Measurements from ENCODE around the gene HUS1B.
"Not testable (repeated sequence)": the region's sequence is repeated elsewhere in the genome, so short reads cannot be mapped to it uniquely, and the experiment has no call there.

The HUS1B gene

GRCh38 chr6:656460-657252 is at the start of gene HUS1B:
Gene HUS1B (minus strand): TSS chr6:657100. CDS start chr6:656944, 156 bp downstream.
- DNase-seq = no peak

DNA sequence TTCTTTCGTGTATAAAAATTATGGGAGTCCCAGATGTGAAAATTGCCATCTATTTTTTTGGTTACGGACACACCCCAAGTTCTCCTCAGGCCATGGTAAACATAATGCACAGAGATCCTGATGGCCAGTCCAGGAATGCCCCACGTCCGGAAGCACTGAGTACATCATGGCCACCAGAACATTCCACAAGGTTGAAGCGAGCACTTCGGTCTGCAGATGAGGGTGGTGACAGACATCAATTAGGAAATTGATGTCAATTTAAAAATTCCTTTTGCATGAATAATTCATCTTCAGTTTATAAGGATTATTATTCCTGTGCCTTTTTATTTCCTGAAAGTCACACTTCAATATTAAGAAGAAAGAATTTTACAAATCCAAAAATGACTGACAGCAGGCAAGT is 49.2 kb upstream of the HUS1B start:
- no peak for DNase-seq

- DNase-seq = no peak
Measured at GRCh38 chr6:705047-705446, 48.1 kb upstream of the HUS1B start.

DNA sequence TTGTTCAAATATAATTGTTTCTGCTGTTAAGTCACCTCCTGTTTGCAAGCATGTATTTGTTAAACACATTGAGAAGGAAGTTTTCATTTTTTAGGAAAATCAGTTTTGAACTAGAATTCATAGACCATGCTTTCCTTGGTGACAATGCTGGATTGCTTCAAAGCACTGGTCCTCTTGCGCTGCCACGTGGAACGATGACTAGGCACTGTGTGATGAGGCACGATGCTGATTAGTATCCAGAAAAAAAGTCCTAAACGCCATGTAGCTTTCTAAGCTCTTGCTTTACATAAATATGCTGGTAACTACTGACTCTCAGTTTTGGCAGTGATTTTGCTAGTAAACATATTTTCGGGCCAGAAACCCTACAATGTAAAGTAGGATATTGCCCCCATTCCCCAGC is 47.1 kb upstream of the HUS1B start:
- no peak for DNase-seq

DNA sequence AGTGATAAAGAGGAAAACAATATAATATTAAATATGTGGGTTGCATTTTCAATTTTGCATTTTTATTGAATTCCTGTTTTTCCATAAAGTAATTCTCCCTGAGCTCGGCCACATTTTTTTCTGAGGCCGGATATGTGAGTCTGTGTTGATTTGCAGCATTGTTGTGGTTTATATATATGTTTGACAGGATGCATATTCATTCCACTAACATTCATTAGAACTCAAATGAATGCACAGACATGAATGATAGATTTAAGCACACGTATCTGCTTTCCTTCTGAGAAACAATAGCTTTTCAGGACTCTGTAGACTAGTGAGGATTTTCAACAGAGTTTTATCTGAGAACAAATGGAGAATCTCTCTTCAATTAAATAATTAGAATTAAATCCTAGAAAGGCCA is 46.7 kb upstream of the HUS1B start:
- no peak for DNase-seq

DNA sequence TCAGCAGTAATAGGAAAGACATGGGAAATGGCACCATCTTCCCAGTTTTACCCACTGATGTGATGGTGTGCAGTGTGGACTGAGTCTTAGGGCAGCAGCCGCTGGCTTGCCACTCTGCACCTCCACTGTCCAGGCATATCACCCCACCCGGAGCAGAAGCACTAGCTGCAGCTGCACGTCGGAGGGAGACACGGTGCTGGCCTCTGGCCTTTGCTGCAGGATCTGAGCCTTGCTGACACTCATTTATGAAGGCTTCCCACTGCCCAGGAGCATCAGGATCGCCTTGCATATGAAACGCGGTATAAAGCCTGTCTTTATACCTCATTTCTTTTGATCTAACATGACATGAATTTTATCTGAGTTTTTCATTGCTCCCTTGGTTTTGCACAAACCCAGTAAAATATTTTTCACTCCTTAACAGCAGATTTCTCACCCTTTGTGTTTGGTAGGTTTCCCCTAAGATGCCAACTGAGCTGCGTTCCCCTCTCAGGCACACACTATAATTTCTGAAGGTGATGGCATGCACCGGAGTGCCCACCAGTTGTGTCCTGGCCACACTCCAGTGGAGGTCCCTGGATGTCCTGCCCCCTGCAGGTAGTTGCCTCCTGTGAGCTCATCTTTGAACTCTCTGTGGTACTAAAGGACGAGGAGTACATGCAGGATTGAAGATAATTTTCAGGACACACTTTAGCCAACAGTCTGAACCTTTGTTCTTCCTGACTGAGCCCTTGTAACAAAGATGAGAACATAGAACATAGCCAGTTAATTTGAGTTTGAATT is 45.0 kb upstream of the HUS1B start:
- DNase-seq = no peak

DNA sequence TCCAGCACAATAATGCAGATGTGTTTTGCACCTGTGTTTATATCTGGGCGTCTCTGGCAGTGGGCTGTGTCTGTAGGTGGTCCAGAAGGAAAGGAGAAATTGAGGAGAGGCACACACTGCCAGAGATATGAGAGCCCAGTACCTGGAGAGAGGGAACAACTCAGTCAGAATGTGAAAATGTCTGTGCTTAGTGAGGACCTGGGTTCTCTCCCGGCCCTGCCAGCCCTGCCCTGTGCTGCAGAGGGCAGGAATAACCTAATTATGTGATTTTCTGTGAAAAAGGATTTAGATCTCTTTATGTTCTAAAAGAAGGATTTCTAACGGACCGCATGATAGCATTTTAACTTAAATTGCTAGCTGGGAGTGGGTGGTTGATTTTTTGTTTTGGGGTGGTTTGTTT is 44.3 kb upstream of the HUS1B start:
- no peak for DNase-seq

DNA sequence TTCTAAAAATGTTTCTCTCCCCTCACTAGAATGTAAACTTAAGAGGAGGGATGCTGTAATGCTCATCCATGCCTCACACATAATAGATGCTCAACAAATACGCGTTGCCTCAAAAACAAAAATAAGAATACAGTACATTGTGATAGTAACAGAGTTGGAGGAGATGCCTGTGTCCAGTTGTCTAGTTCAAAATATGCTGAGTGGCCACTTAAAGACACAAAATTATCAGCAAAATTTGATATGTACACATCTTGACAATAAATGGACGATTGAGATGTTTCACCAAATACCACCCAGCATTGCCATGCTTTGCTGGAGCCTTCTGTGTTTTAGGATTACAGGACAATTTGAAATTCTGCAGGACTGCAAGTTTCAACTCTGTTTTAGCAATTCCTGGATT is 43.6 kb upstream of the HUS1B start:
- no peak for DNase-seq

GRCh38 chr6:699319-699718 is 42.4 kb upstream of the HUS1B start:
- DNase-seq = no peak

- not testable (repeated sequence) for DNase-seq
Measured at GRCh38 chr6:694431-695126, 37.7 kb upstream of the HUS1B start.

DNA sequence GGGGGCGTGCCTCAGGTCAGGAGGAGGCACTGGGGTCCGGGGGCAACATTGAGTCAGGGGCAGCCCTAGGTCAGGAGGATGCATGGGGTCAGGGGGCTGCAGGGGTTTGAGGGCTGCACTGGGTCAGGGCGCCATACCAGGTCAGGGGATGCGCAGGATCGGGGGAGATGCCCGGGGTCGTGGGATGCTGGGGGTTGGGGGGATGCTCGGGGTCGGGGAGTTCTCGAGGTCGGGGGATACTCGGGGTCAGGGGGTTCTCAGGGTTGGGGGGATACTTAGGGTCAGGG is 36.8 kb upstream of the HUS1B start:
- DNase-seq = no peak

DNA sequence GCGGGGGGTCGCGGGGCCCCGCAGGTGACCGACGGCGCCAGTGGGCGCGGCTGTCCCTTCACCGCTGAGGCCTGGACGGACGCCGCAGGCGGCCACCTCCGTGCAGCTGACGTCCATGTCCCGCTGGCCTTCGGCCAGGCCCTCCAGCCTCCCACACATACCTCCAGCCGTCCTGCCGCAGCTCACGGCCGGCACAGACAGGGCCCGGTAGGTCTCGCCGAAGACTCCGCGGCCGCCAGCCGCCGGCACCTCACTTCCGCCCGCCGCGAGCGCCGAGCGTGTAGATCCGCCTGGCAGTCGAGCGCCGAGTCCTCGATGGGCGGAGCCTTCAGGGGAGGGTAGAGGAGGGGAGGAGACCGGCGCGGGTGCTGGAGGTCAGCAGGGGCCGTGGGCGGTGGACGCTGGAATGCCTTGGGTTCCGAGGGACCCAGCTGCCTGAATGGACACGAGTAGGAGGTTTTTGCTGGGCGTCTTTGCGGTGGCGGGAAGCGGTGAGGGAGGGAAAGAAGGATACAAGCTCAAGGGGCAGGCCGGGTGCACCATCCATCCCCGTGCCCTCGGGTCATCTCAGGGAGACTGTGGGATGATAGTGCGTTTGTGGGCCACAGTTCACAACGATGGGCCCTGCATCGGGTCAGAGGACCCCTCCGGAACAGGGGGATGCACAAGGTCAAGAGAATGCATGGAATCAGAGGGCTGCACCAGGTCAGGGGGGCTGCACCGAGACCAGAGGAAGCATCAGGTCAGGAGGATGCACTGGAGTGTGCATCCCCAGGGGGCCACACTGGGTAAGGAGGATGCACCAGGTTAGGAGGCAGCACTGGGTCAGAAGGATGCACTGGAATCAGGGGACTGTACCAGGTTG is 36.2 kb upstream of the HUS1B start, which contains the start of gene EXOC2:
EXOC2 (minus strand) TSS at position 282 of the 865 bp plus-strand sequence. CDS start 55,321 bp downstream, outside the sequence.
- peak; percentile 85 for DNase-seq

DNA sequence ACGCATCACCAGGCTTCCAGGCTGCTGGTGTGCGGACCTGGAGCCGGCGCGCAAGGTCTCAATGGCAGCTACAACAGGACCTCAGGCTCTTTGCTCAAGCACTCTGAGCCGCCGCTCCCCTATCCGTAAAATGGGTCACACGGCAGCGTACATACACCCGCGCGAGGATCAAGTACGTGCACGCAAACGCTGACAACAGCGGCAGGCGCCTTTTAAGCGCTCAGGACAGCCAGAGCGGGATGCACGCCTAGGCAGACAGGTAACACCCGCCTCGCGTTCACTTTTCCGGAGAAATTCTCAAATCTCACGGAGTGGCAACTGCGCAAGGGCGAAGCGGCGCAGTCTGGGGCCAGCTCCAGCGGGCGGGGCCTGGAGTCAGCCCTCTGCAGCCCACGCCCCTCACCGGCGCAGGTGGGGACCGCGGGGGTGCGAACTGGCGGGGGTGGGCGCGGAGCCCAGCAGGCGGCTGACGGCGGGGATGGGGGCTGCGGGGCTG is 35.5 kb upstream of the HUS1B start:
- DNase-seq = peak; percentile 80

DNA sequence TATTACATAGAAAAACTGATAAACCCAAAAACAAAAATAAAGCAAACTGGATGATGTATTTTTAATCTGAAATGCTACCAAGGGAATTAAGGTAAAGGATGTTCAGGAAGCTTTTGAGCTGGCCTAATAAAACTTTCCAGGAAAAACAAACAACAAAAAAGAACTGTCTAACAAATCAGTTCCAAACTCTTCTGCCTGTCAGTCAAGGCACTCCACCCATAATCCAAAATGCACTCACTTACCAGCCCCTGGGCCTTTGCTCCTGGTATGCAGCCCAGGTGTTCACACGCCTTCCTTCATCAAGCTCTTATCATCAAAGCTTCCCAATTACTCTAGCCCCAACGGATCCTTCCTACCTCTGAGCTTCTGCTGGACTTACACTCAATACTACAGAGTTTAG is 32.3 kb upstream of the HUS1B start:
- DNase-seq = no peak

DNA sequence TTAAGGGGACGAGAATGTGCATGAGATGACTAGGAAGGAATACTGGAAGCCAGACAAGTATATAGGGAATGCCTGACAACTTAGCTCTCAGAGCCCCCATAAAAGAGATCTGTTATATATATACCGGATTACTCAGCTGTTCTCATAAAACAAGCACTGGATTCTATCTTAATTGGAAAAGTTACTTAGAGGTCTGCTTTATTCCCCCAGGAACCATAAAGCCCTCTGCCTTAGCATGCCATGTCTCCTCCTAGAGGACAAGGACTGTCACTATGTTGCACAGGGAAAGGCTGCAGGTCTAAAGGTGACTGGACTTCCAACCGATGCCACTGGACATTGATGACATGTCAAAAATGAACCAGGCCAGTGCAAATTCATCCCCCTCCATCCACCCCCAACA is 29.6 kb upstream of the HUS1B start:
- no peak for DNase-seq

DNA sequence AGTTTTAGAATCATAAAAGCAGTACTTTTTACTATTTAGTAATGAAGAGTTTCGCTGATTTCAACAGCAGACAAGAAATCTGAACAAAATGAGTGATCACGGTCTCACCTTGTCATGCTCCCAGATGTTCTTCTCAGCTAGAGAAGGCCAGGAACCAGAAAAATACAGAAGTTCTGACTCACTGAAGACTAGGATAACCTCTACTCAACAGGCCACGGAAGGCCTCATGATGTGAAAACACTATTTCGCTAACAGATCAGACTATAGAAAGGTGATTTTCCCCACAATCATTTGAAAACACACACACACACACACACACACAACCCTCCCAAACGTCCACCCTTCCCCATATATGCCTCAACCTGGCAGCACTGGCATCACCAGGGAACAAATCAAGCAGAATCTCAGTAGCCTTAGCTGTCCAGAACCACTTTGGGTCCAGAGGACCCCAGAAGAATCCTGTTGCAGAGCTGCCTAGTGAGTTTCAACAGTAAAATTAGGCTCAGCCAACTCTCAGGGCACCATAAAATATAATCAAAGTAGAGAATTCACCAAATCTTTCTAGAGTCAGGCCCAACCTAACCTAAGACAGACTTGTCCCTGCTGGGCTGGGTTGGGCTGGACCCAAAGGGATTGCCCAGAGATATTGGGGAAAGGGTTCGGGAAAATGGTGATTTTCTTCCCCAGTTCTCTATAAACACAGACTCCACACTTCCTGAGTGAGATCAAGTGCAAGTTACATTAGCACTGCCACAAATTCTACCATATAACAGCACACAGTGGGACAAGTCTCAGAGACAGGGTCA is 28.1 kb upstream of the HUS1B start:
- no peak for DNase-seq

GRCh38 chr6:683742-684440 is 27.0 kb upstream of the HUS1B start:
- no peak for DNase-seq

DNA sequence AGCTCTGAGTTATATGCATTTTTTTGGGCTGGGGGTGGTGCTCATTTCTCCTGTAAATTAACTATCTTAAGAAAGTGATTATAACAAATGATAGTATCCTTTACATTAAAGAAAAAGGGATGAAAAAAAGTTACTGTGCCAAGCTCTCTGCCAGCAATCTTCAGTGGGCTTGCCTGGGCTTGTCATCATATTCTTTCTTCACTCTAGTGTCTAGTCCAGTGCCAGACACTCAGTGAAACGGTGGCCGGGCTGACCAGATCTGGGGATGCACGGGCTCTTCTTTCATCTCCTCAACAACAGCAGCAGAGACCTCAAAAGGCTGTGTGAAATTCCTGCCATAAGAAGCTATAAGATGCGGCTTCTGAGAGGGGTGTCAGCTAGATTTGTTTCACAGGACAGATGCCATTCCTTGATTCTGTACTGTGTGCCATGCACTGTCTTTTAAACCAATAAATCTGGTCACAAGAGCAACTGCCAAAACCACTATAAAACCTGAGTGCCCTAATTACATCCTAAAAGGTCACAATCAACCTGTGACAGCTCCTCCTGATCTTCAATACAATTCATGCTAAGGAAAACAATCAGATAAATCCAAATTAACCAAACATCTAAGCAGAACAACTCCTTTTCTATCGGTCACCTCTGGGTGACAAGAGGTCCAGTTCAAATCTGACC is 23.9 kb upstream of the HUS1B start:
- DNase-seq = no peak

GRCh38 chr6:680251-680650 is 23.4 kb upstream of the HUS1B start:
- no peak for DNase-seq

DNA sequence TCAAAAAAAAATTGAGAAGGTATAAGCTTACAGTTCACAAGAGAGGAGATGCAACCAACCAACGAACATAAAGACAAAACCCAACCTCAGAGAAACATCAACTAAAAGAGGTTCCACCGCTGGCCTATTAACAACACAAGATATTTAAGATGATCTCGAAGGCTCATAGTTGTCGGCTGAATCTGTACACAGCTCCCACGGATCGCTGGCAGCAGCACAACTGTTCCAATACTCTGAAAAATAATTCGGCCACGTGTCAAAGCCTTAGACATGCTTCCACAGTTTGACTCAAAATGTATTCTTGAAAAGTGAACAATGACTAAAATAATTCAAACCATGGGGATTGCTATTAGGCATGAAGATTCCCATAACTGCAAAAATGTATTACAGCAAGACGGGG is 22.4 kb upstream of the HUS1B start:
- no peak for DNase-seq

DNA sequence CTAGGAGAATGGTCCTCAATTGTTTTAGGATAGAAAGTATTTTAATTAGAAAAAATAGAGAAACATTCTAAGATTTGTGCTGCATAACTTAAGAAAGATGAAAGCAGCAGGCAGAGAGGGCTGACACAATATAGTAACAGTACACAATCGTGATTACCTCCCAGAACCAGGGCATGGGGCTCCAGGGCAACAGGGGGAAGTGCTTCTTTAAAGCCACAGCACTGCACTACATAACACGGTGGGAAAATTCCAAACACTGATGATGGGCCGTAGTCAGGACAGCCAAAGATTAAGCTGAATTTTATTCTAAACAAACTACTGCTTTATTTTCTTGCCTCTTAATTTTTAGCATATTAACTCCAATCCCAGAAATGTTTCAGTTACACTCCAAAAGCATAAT is 21.6 kb upstream of the HUS1B start:
- no peak for DNase-seq

All from activated T-cell treated with anti-CD3 and anti-CD28 coated beads, Interleukin-2, amount 50 U/mL, for 1 hour (primary cell).